B cell (primary cell): ENCODE measurements around the gene PLEKHM1. TPM values are rescaled to one million over a fixed set of nuclear protein-coding genes. Genes with fewer than 3 reads are reported as not detected.

Source experiments
- ATAC-seq: fragments of 200-7000 bp; cut with Tn5 transposase; one replicate; pipeline ENCODE4 v1.10.0; 2021; ENCODE audit warnings: low read depth, mild to moderate bottlenecking, moderate number of reproducible peaks, moderate library complexity
- CTCF ChIA-PET: fragments of 350-600 bp; sonication (Branson Sonifier 250); formaldehyde crosslinking; loops from one replicate; lab custom pipeline; 2021; ENCODE audit warnings: antibody characterized with exemption, inconsistent platforms; lab: Charles Lee
- POLR2A ChIA-PET: fragments of 350-600 bp; sonication (Branson Sonifier 250); formaldehyde crosslinking; loops from one replicate; lab custom pipeline; 2021; ENCODE audit warnings: antibody characterized with exemption; lab: Charles Lee
- DNase-seq: peaks from one replicate; pipeline ENCODE4 v3.0.0; 2013
- H2AFZ ChIP-seq: 2 replicates; pipeline ENCODE4 v1.6.1; 2012; ENCODE audit warnings: mild to moderate bottlenecking, low read depth, low read length; ENCODE audit not compliant: insufficient read depth, poor library complexity, severe bottlenecking
- H3K27ac ChIP-seq, 2 donors: 1 replicate in 1 of 2; 2 replicates in 1 of 2; pipeline ENCODE4 v1.5.1; 2012 to 2013; ENCODE audit warnings: low read length in 2 of 2, mild to moderate bottlenecking in 2 of 2, moderate library complexity in 1 of 2
- H3K27me3 ChIP-seq, 4 experiments: fragments of 200-600 bp in 1 of 4; sonication (generic) in 1 of 4; replicated peaks in 1 of 4; 1 replicate in 2 of 4; 2 replicates in 2 of 4; pipeline versions ENCODE4 v1.6.1 to v1.7.0; 2013 to 2016; ENCODE audit warnings: low read length in 3 of 4, mild to moderate bottlenecking in 2 of 4, mixed read lengths in 1 of 4, moderate library complexity in 1 of 4; ENCODE audit not compliant: insufficient read depth in 4 of 4, control insufficient read depth in 3 of 4; ENCODE audit errors: control extremely low read depth in 1 of 4
- H3K36me3 ChIP-seq, 2 experiments: replicated peaks in 1 of 2; 1 replicate in 1 of 2; 2 replicates in 1 of 2; pipeline versions ENCODE4 v1.6.1 to v1.7.1; 2013; ENCODE audit warnings: low read length in 1 of 2; ENCODE audit not compliant: insufficient read depth in 2 of 2, control insufficient read depth in 1 of 2; ENCODE audit errors: control extremely low read depth in 1 of 2, extremely low read depth in 1 of 2
- H3K4me1 ChIP-seq, 2 donors: fragments of 200-600 bp in 1 of 2; sonication (generic) in 1 of 2; 1 replicate in 1 of 2; 2 replicates in 1 of 2; pipeline versions ENCODE4 v1.5.1 to v1.6.1; 2013 to 2017; ENCODE audit warnings: low read length in 2 of 2; ENCODE audit not compliant: control insufficient read depth in 2 of 2, insufficient read depth in 2 of 2
- H3K4me2 ChIP-seq: replicated peaks from 2 replicates; pipeline ENCODE3; 2012; ENCODE audit warnings: mild to moderate bottlenecking, low read depth, low read length; ENCODE audit not compliant: poor library complexity, severe bottlenecking
- H3K4me3 ChIP-seq, 5 experiments: fragments of 200-600 bp in 1 of 5; sonication (generic) in 1 of 5; 1 replicate in 3 of 5; 2 replicates in 2 of 5; pipeline versions ENCODE4 v1.5.1 to v1.7.0; 2011 to 2016; ENCODE audit warnings: low read length in 4 of 5, mild to moderate bottlenecking in 4 of 5, low read depth in 2 of 5, control low read depth in 1 of 5, moderate library complexity in 1 of 5; ENCODE audit not compliant: insufficient read depth in 1 of 5; ENCODE audit errors: control extremely low read depth in 1 of 5, extremely low read depth in 1 of 5
- H3K79me2 ChIP-seq: fragments of 200-600 bp; sonication (generic); one replicate; pipeline ENCODE4 v1.6.0; 2016; ENCODE audit warnings: low read length; ENCODE audit not compliant: control insufficient read depth, insufficient read depth
- H3K9ac ChIP-seq: fragments of 200-600 bp; sonication (generic); 2 replicates; pipeline ENCODE4 v1.6.1; 2017; ENCODE audit warnings: mild to moderate bottlenecking, low read length, moderate library complexity
- H3K9me3 ChIP-seq, 3 donors: one replicate each; pipeline versions ENCODE4 v1.6.1 to v1.7.1; 2013; ENCODE audit warnings: low read length in 2 of 3; ENCODE audit not compliant: control insufficient read depth in 2 of 3, insufficient read depth in 1 of 3; ENCODE audit errors: control extremely low read depth in 1 of 3
- H4K20me1 ChIP-seq: 2 replicates; pipeline ENCODE4 v1.6.0; 2012; ENCODE audit warnings: mild to moderate bottlenecking, low read length; ENCODE audit not compliant: insufficient read depth, control insufficient read depth, poor library complexity, severe bottlenecking
- H3K27ac Mint-ChIP-seq: one replicate; pipeline ENCODE4 v1.8.0; 2021; ENCODE audit warnings: mixed read lengths
- H3K27me3 Mint-ChIP-seq: one replicate; pipeline ENCODE4 v1.8.0; 2021; ENCODE audit warnings: mixed read lengths
- H3K4me1 Mint-ChIP-seq: one replicate; pipeline ENCODE4 v1.8.0; 2021; ENCODE audit warnings: mixed read lengths
- H3K4me3 Mint-ChIP-seq: one replicate; pipeline ENCODE4 v1.8.0; 2021; ENCODE audit warnings: mixed read lengths
- H3K9me3 Mint-ChIP-seq: one replicate; pipeline ENCODE4 v1.8.0; 2022; ENCODE audit warnings: mixed read lengths; ENCODE audit not compliant: insufficient read depth
- EZH2 ChIP-seq: IDR thresholded peaks from 2 replicates; pipeline ENCODE4 v1.6.1; 2012; ENCODE audit warnings: borderline replicate concordance, low read depth, mild to moderate bottlenecking, moderate library complexity, low read length; ENCODE audit not compliant: insufficient read depth, poor library complexity, severe bottlenecking
- WGBS: methylation state at CpG from one replicate; pipeline ENCODE4 v1.1.5; 2013; ENCODE audit warnings: missing lambda C conversion rate; ENCODE audit not compliant: insufficient coverage; 5-methylcytosine and 5-hydroxymethylcytosine counted together
- intact Hi-C: fragments of 100-400 bp; cut with micrococcal nuclease; formaldehyde crosslinking; loops from one replicate; pipeline ENCODE4 v1.10.0; 2022
- polyA plus RNA-seq: library from polyadenylated mRNA; depleted of rRNA; stranded (reverse); fragments of >200 nt; gene quantifications from 2 replicates; pipeline ENCODE4 v1.2.3, GENCODE V29; 2012
- total RNA-seq, 2 donors: library from RNA; stranded (reverse); fragments of 120-200 nt in 1 of 2; gene quantifications; 1 replicate in 1 of 2; 2 replicates in 1 of 2; pipeline versions ENCODE4 v1.2.3 to v1.2.4, GENCODE V29; 2013 to 2022
- TF ChIP-seq, protein P1 (sequence below): fragments of 200-600 bp; IDR thresholded peaks from one replicate; pipeline ENCODE4 v1.8.0; 2022; ENCODE audit warnings: antibody characterized with exemption, mild to moderate bottlenecking

Gene PLEKHM1
- total and polyA plus RNA-seq, 2 donors (not counting 1 experiment from before 2014, with no cell fraction given): 26.2 to 73.9 TPM

DNA sequence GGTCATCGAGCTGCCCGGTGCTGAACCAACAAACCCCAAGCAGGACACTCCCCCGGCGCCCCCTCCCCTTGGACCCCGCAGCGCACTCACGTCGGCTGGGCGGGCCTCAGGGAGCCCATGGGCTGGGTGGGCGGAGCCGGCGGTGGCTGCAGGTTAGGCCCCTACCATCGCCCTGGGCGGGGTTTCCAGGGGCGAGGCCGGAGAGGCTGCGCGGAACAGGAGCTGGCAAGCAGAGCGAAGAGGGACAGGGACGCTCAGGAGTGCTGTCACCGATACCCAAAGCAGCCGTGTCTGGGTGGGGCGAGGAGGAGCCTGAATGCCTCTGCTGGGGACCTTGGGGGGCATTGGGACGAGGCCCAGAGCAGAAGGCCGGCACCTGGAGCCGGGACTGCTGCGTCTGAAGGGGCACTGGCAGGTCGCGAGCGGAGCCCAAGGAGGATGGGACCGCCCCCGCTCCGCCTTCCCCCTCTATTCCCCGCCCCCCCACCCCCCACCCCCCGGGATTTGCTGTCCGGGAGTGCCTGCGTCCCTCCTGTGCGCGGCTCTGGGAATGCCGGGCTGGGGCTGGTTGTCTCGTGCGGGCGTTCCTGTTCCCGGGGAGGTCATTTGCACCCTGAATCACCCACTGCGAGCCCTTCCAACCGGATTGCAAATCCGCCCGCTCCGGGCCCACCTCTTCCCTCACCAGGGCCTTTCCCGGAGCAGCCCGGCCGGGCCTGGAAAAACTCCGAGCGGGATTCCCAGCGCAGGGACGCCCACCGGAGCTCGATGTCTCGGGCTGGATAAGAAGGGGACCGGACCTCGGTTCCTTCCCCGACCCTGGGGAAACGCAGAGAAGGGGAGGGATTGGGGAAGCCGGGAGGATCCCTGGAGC is 58.8 kb downstream of the PLEKHM1 start:
- H3K9me3 Mint-ChIP-seq: no peaks in the 10 kb centered on the region
- no peaks in the 10 kb centered on the region for H3K27me3 ChIP-seq
- ATAC-seq (peak; percentile 50), DNase-seq (peak; percentile 73)
- H3K27ac ChIP-seq: no peak overlapping the region
- peak overlapping the region; percentile 74 for H3K27ac Mint-ChIP-seq
- H3K36me3 ChIP-seq: peaks cover 2 to 7% of the 10 kb centered on the region in 2 experiments
- H2AFZ ChIP-seq: peak overlapping the region; percentile 75
- H3K4me1 Mint-ChIP-seq: peaks cover 35% of the 10 kb centered on the region
- no peak for TF ChIP-seq EZH2
- TF ChIP-seq, protein P1, sequence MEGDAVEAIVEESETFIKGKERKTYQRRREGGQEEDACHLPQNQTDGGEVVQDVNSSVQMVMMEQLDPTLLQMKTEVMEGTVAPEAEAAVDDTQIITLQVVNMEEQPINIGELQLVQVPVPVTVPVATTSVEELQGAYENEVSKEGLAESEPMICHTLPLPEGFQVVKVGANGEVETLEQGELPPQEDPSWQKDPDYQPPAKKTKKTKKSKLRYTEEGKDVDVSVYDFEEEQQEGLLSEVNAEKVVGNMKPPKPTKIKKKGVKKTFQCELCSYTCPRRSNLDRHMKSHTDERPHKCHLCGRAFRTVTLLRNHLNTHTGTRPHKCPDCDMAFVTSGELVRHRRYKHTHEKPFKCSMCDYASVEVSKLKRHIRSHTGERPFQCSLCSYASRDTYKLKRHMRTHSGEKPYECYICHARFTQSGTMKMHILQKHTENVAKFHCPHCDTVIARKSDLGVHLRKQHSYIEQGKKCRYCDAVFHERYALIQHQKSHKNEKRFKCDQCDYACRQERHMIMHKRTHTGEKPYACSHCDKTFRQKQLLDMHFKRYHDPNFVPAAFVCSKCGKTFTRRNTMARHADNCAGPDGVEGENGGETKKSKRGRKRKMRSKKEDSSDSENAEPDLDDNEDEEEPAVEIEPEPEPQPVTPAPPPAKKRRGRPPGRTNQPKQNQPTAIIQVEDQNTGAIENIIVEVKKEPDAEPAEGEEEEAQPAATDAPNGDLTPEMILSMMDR: no peak
- peaks cover 33 to 49% of the 10 kb centered on the region in 2 donors for H3K4me1 ChIP-seq
- H3K4me3 ChIP-seq: peak overlapping the region; percentile 30 to 77 (median 61)
- under 1% methylated on average over 55 of the region's 64 CpGs for WGBS
- peak overlapping the region; percentile 99 for H3K4me2 ChIP-seq
- H3K9ac ChIP-seq: peak overlapping the region; percentile 72
- intact Hi-C loops: no loop called here
- H3K9me3 ChIP-seq: no peaks in the 10 kb centered on the region
- H3K4me3 Mint-ChIP-seq: peak overlapping the region; percentile 88
- H3K79me2 ChIP-seq: no peaks in the 10 kb centered on the region
- CTCF ChIA-PET: no interaction called here
- no peaks in the 10 kb centered on the region for H4K20me1 ChIP-seq
- POLR2A ChIA-PET: interaction anchor here (0.6 kb wide), 1 partner anchor 60 kb away, joined by 3 read pairs; no protein-coding TSS in a partner anchor
- no peaks in the 10 kb centered on the region for H3K27me3 Mint-ChIP-seq
